ENCODE results near the gene SMARCAL1.

SMARCAL1 gene

DNA sequence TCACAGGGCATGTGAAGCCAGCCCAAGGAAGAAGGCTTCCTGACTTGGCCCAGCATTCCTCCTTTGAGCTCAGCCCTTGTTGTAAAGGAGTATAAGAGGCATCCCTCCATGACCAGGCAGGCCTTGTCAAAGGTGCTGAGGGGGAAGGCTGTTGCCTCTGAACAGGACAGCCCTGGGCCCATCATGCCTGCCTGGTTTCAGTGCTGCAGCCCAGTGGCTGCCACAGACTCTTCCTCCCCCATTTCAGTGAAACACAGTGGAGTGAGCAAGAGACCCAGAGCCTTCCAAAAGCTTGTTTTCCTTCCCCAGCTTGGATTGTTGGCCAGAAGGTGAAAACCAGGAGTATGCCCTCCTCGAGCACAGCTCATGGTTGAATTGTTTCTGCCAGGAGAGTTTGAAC is 66.5 kb downstream of the SMARCAL1 start:
- no peak for DNase-seq (ENCODE audit: low read depth, low spot score)
- TF ChIP-seq SUZ12 (IDR thresholded peaks at IDR 0.05; ENCODE audit: extremely low read depth, insufficient read depth, insufficient read length) (no peak), YY1 (IDR thresholded peaks at IDR 0.05; ENCODE audit: insufficient read depth, insufficient read length) (no peak), ZNF274 (IDR thresholded peaks at IDR 0.05; ENCODE audit: low read depth, low read length) (no peak)
- Histone ChIP-seq H3K36me3 (ENCODE audit: insufficient read depth, insufficient read length, low read length) (peaks cover 70% of the 10 kb centered on the region), H3K4me1 (ENCODE audit: insufficient read depth, insufficient read length) (peaks cover 9% of the 10 kb centered on the region), H3K9me3 (ENCODE audit: insufficient read depth, low read length) (no peaks in the 10 kb centered on the region), H3K4me3 (ENCODE audit: insufficient read length, low read depth) (no peak overlapping the region), H3K27me3 (ENCODE audit: insufficient read depth, insufficient read length) (no peaks in the 10 kb centered on the region), H3K9ac (ENCODE audit: insufficient read length, low read depth) (no peak overlapping the region)

DNA sequence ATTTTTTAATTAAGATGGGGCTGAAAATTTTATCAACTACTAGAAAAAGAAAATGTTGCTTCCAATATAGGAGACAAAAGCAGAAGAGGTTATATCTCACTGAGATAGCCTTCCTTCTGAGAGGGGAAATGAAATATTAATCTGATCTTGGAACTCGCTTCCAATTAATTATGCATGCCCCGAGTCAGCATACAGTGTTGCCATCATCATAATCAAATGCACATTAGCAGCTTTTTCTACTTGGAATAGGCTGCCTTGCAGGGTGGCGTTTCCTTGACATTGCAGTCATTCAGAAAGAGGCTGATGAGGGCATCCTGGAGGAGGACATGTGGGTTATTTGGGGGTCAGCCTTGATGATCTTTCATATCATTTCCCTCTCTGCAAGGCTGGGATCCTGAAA is 67.9 kb downstream of the SMARCAL1 start:
- Histone ChIP-seq H3K4me1 (ENCODE audit: insufficient read depth, insufficient read length) (peaks cover 9% of the 10 kb centered on the region), H3K36me3 (ENCODE audit: insufficient read depth, insufficient read length, low read length) (peaks cover 67% of the 10 kb centered on the region), H3K27me3 (ENCODE audit: insufficient read depth, insufficient read length) (no peaks in the 10 kb centered on the region), H3K9ac (ENCODE audit: insufficient read length, low read depth) (no peak overlapping the region), H3K9me3 (ENCODE audit: insufficient read depth, low read length) (no peaks in the 10 kb centered on the region), H3K4me3 (ENCODE audit: insufficient read length, low read depth) (no peak overlapping the region)
- no peak for DNase-seq (ENCODE audit: low read depth, low spot score)
- TF ChIP-seq SUZ12 (IDR thresholded peaks at IDR 0.05; ENCODE audit: extremely low read depth, insufficient read depth, insufficient read length) (no peak), YY1 (IDR thresholded peaks at IDR 0.05; ENCODE audit: insufficient read depth, insufficient read length) (no peak), ZNF274 (IDR thresholded peaks at IDR 0.05; ENCODE audit: low read depth, low read length) (no peak)

DNA sequence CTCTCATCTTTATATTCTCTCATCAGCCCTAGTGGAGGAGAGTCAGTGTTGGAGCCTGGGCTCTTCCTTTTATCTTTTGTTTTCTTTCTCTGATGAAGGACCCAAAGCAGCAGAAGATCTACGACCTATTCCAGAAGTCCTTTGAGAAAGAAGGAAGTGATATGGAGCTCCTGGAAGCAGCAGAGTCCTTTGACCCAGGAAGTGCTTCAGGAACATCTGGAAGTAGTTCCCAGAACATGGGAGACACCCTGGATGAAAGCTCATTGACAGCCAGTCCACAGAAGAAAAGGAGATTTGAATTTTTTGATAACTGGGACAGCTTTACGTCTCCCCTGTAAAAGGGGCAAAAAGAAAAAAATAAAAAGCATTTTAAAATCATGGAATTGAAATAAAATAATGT is 70.4 kb downstream of the SMARCAL1 start:
- H3K27me3 ChIP-seq (ENCODE audit: insufficient read depth, insufficient read length), result no peaks in the 10 kb centered on the region
- DNase-seq (ENCODE audit: low read depth, low spot score), result no peak
- no peak overlapping the region for H3K9ac ChIP-seq (ENCODE audit: insufficient read length, low read depth)
- TF ChIP-seq SUZ12 (IDR thresholded peaks at IDR 0.05; ENCODE audit: extremely low read depth, insufficient read depth, insufficient read length), result no peak
- H3K36me3 ChIP-seq (ENCODE audit: insufficient read depth, insufficient read length, low read length), result peaks cover 48% of the 10 kb centered on the region
- peaks cover 9% of the 10 kb centered on the region for H3K4me1 ChIP-seq (ENCODE audit: insufficient read depth, insufficient read length)
- no peaks in the 10 kb centered on the region for H3K9me3 ChIP-seq (ENCODE audit: insufficient read depth, low read length)
- H3K4me3 ChIP-seq (ENCODE audit: insufficient read length, low read depth), result no peak overlapping the region

DNA sequence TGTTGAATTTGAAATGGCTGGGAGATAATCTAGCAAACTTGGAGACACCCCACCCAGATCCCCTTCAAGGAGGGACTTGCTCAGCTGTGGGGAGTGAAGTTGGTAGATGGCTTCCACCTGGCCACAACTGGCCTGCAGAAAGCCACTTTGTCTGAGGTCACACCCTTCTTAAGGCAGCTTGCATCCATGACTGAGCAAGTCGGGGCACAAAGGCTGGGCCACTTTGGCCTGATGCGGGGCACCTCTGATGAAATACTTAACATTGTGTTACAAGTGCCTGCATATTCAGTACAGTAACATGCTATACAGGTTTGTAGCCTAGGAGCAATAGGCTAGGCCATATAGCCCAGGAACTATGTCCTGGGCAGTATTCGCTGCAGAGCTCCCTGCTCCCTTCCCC is 73.0 kb downstream of the SMARCAL1 start:
- TF ChIP-seq SUZ12 (IDR thresholded peaks at IDR 0.05; ENCODE audit: extremely low read depth, insufficient read depth, insufficient read length) (no peak), YY1 (IDR thresholded peaks at IDR 0.05; ENCODE audit: insufficient read depth, insufficient read length) (no peak), ZNF274 (IDR thresholded peaks at IDR 0.05; ENCODE audit: low read depth, low read length) (no peak)
- Histone ChIP-seq H3K36me3 (ENCODE audit: insufficient read depth, insufficient read length, low read length) (peaks cover 23% of the 10 kb centered on the region), H3K9ac (ENCODE audit: insufficient read length, low read depth) (no peak overlapping the region), H3K27me3 (ENCODE audit: insufficient read depth, insufficient read length) (no peaks in the 10 kb centered on the region), H3K4me3 (ENCODE audit: insufficient read length, low read depth) (no peak overlapping the region), H3K4me1 (ENCODE audit: insufficient read depth, insufficient read length) (no peaks in the 10 kb centered on the region), H3K9me3 (ENCODE audit: insufficient read depth, low read length) (no peaks in the 10 kb centered on the region)
- no peak for DNase-seq (ENCODE audit: low read depth, low spot score)

DNA sequence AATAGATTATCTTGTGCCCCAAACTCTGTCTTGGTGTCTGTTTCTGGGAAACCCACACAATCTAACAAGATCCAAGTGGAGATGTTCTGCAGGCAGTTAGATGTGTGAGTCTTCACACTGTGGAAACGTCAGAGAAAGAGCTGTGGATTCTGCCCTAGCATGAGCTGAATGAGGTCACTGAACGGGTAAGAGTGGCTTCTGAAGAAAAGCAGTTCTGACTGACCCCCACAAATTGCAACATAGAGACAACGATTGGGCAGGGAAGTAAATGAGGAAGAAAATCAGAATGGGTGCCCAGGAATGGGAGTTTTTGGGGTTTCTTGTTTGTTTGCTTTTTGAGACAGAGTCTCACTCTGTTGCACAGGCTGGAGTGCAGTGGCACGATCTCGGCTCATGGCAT is 73.5 kb downstream of the SMARCAL1 start:
- Histone ChIP-seq H3K27me3 (ENCODE audit: insufficient read depth, insufficient read length) (no peaks in the 10 kb centered on the region), H3K36me3 (ENCODE audit: insufficient read depth, insufficient read length, low read length) (peaks cover 18% of the 10 kb centered on the region), H3K9me3 (ENCODE audit: insufficient read depth, low read length) (no peaks in the 10 kb centered on the region), H3K4me3 (ENCODE audit: insufficient read length, low read depth) (no peak overlapping the region), H3K4me1 (ENCODE audit: insufficient read depth, insufficient read length) (no peaks in the 10 kb centered on the region), H3K9ac (ENCODE audit: insufficient read length, low read depth) (no peak overlapping the region)
- DNase-seq (ENCODE audit: low read depth, low spot score), result no peak
- TF ChIP-seq SUZ12 (IDR thresholded peaks at IDR 0.05; ENCODE audit: extremely low read depth, insufficient read depth, insufficient read length) (no peak), YY1 (IDR thresholded peaks at IDR 0.05; ENCODE audit: insufficient read depth, insufficient read length) (no peak)

DNA sequence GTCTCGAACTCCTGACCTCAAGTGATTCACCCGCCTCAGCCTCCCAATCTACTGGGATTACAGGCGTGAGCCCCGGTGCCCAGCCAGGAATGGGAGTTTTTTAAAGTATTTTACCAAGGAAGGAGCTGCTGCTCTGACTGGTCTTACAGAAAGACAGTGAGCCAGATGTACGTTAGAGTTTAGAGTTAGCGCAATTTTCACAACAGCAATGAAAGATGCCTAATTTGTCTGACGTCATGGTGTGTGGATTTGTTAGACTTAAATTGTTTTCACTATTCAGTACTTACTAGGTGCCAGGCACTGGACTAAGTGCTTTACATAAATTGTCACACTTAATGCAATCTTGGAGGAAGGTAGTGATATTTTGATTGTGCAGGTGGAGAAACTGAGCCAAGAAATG is 74.0 kb downstream of the SMARCAL1 start:
- H3K4me3 ChIP-seq (ENCODE audit: insufficient read length, low read depth), result no peak overlapping the region
- no peaks in the 10 kb centered on the region for H3K9me3 ChIP-seq (ENCODE audit: insufficient read depth, low read length)
- no peaks in the 10 kb centered on the region for H3K27me3 ChIP-seq (ENCODE audit: insufficient read depth, insufficient read length)
- TF ChIP-seq SUZ12 (IDR thresholded peaks at IDR 0.05; ENCODE audit: extremely low read depth, insufficient read depth, insufficient read length) (no peak), ZNF274 (IDR thresholded peaks at IDR 0.05; ENCODE audit: low read depth, low read length) (no peak), YY1 (IDR thresholded peaks at IDR 0.05; ENCODE audit: insufficient read depth, insufficient read length) (no peak)
- DNase-seq (ENCODE audit: low read depth, low spot score), result no peak
- no peak overlapping the region for H3K9ac ChIP-seq (ENCODE audit: insufficient read length, low read depth)
- peaks cover 17% of the 10 kb centered on the region for H3K36me3 ChIP-seq (ENCODE audit: insufficient read depth, insufficient read length, low read length)
- H3K4me1 ChIP-seq (ENCODE audit: insufficient read depth, insufficient read length), result no peaks in the 10 kb centered on the region

DNA sequence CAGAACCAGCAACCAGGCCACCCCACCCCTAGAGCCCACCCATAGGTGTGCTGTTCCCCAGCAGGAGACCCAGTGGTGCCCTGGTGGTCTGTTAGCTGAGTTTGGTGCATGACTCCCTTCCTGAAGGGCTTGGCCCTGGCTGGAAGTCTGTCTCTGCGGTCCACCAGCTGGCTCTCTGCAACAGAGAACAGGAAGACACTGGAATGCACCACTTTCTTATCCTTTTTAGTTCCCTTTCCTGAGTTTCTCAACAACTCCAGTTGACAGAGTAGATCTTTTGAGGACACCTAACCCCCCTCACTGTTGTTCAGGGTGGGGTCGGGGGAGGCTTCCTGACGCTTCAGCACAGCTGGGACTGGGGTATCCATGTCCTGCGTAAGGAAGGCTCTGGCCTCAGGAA is 74.4 kb downstream of the SMARCAL1 start:
- no peaks in the 10 kb centered on the region for H3K4me1 ChIP-seq (ENCODE audit: insufficient read depth, insufficient read length)
- TF ChIP-seq ZNF274 (IDR thresholded peaks at IDR 0.05; ENCODE audit: low read depth, low read length) (no peak), SUZ12 (IDR thresholded peaks at IDR 0.05; ENCODE audit: extremely low read depth, insufficient read depth, insufficient read length) (no peak), YY1 (IDR thresholded peaks at IDR 0.05; ENCODE audit: insufficient read depth, insufficient read length) (no peak)
- no peak overlapping the region for H3K9ac ChIP-seq (ENCODE audit: insufficient read length, low read depth)
- no peaks in the 10 kb centered on the region for H3K27me3 ChIP-seq (ENCODE audit: insufficient read depth, insufficient read length)
- H3K9me3 ChIP-seq (ENCODE audit: insufficient read depth, low read length), result no peaks in the 10 kb centered on the region
- peaks cover 17% of the 10 kb centered on the region for H3K36me3 ChIP-seq (ENCODE audit: insufficient read depth, insufficient read length, low read length)
- no peak overlapping the region for H3K4me3 ChIP-seq (ENCODE audit: insufficient read length, low read depth)
- DNase-seq (ENCODE audit: low read depth, low spot score), result no peak

DNA sequence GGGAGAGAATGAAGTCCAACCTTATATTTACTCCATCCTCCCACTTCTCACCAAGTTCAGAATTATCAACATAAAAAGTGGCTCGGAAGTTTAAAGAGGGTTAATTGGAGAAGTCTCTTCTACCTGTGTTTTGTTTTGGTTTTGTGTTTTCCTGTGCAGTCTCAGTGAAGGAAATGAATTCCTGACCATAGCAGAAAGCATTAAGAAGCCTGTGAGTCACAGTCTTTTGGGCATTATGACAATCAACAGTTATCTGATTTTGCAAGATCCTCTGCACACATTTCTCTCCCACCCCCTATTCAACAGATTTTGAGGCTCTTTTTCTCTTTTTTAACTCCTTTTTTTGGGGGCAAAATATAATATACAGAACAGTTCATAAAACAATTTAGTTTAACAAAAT is 77.8 kb downstream of the SMARCAL1 start:
- DNase-seq (ENCODE audit: low read depth, low spot score), result no peak
- Histone ChIP-seq H3K4me3 (ENCODE audit: insufficient read length, low read depth) (no peak overlapping the region), H3K9me3 (ENCODE audit: insufficient read depth, low read length) (no peaks in the 10 kb centered on the region), H3K27me3 (ENCODE audit: insufficient read depth, insufficient read length) (no peaks in the 10 kb centered on the region), H3K36me3 (ENCODE audit: insufficient read depth, insufficient read length, low read length) (peaks cover 4% of the 10 kb centered on the region), H3K9ac (ENCODE audit: insufficient read length, low read depth) (no peak overlapping the region), H3K4me1 (ENCODE audit: insufficient read depth, insufficient read length) (peaks cover 3% of the 10 kb centered on the region)
- TF ChIP-seq SUZ12 (IDR thresholded peaks at IDR 0.05; ENCODE audit: extremely low read depth, insufficient read depth, insufficient read length) (no peak), ZNF274 (IDR thresholded peaks at IDR 0.05; ENCODE audit: low read depth, low read length) (no peak), YY1 (IDR thresholded peaks at IDR 0.05; ENCODE audit: insufficient read depth, insufficient read length) (no peak)

Data from NT2/D1 (cell line).